Peyer's patch (tissue), 4 donors: ENCODE measurements around the gene ARF3.

Source experiments
- POLR2A ChIP-seq, 2 donors: fragments of 450-650 bp; IDR thresholded peaks; one replicate each; pipeline ENCODE4 v1.5.1; 2017; ENCODE audit warnings: antibody characterized with exemption in 2 of 2, mild to moderate bottlenecking in 2 of 2, moderate library complexity in 2 of 2
- TF ChIP-seq, protein P1 (sequence below), 6 experiments: fragments of 450-650 bp in 4 of 6; fragments of 200-600 bp in 2 of 6; sonication (generic) in 1 of 6; IDR thresholded peaks; one replicate each; pipeline ENCODE4 v1.5.1; 2017 to 2019; ENCODE audit warnings: antibody characterized with exemption in 6 of 6, mild to moderate bottlenecking in 3 of 6, moderate library complexity in 1 of 6

DNA sequence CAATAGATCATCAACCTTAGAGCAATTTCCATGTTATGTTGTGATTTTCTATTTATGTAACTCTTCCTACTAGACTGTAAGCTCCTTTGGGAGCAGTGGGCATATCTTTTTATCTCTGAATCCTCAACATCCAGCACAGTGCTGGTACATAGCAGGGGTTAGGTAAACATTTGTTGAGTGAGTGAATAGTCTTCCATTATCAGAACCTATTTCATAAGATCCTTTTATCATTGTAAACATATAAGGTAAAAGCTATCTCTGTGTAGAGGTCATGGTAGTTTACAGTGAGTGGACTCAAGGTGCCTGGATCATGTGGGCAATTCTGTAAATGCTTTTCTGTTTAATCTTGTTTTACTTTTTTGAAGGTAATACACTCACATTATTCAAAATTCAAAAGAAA is 47.1 kb downstream of the ARF3 start:
- TF ChIP-seq, protein P1, sequence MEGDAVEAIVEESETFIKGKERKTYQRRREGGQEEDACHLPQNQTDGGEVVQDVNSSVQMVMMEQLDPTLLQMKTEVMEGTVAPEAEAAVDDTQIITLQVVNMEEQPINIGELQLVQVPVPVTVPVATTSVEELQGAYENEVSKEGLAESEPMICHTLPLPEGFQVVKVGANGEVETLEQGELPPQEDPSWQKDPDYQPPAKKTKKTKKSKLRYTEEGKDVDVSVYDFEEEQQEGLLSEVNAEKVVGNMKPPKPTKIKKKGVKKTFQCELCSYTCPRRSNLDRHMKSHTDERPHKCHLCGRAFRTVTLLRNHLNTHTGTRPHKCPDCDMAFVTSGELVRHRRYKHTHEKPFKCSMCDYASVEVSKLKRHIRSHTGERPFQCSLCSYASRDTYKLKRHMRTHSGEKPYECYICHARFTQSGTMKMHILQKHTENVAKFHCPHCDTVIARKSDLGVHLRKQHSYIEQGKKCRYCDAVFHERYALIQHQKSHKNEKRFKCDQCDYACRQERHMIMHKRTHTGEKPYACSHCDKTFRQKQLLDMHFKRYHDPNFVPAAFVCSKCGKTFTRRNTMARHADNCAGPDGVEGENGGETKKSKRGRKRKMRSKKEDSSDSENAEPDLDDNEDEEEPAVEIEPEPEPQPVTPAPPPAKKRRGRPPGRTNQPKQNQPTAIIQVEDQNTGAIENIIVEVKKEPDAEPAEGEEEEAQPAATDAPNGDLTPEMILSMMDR (IDR thresholded peaks at IDR 0.05): no peak
- no peak for TF ChIP-seq POLR2A (IDR thresholded peaks at IDR 0.05)
